Motor neuron (in vitro differentiated cells): ENCODE data around the gene MAGI1. TPM values are rescaled to one million over a fixed set of nuclear protein-coding genes. Genes with fewer than 3 reads are reported as not detected.

Experiments
- ATAC-seq, 8 experiments: fragments of 200-7000 bp; cut with Tn5 transposase; replicated peaks in 6 of 8; 2 replicates each; pipeline ENCODE4 v1.8.0; 2021; ENCODE audit warnings: mild to moderate bottlenecking in 8 of 8, moderate library complexity in 8 of 8
- H3K27ac ChIP-seq, 2 donors: fragments of 250-450 bp; sonication (Bioruptor Pico); 2 replicates each; pipeline ENCODE4 v1.9.0; 2021; ENCODE audit warnings: antibody characterized with exemption in 2 of 2, mild to moderate bottlenecking in 2 of 2, moderate library complexity in 1 of 2
- H3K4me1 ChIP-seq, 2 donors: fragments of 250-450 bp; sonication (Bioruptor Pico); replicated peaks in 1 of 2; 2 replicates each; pipeline ENCODE4 v1.6.1; 2021; ENCODE audit warnings: antibody characterized with exemption in 2 of 2, mild to moderate bottlenecking in 2 of 2, moderate library complexity in 1 of 2
- H3K4me3 ChIP-seq, 5 donors: fragments of 250-450 bp; sonication (Bioruptor Pico); 2 replicates each; pipeline ENCODE4 v1.9.0; 2021; ENCODE audit warnings: antibody characterized with exemption in 5 of 5, mild to moderate bottlenecking in 5 of 5, moderate library complexity in 4 of 5
- WGBS, 10 experiments: fragments of 450-650 bp; shearing (Covaris generic); methylation state at CpG; one replicate each; pipeline ENCODE4 v1.0.0; 2022; 5-methylcytosine and 5-hydroxymethylcytosine counted together
- in situ Hi-C, 9 experiments: fragments of 400-800 bp; cut with MboI; loops; one replicate each; pipeline ENCODE4 v1.15.0; 2021; ENCODE audit warnings: low sequenced_read_pairs in 9 of 9, low pct_unique_long_range_greater_than_20kb in 2 of 9; ENCODE audit not compliant: unreplicated experiment in 9 of 9
- total RNA-seq, 8 experiments: library from RNA; unstranded; fragments of 300-600 nt; gene quantifications; 2 replicates each; pipeline versions ENCODE4 v1.2.3 to v1.2.4, GENCODE V29; 2022

MAGI1 gene
- total RNA-seq, 8 experiments from 2014 or later: 25.3 to 66.3 (median 38.2) TPM

DNA sequence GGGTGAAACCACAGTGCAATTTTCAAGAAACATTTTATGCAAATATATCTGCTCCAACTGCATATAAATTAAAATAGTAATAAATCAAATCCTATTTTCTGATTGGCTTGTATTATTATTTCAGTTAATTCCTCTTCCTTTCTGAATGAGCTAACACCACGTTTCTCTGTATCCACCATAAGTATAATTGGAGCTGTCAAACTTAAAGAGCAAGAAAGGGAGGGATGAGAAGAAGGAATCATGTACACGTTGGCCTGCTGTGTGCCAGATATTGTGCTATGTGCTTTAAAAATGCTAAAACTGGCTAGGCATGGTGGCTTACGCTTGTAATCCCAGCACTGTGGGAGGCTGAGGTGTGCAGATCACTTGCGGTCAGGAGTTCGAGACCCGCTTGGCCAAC, 180.0 kb downstream of the MAGI1 start:
- WGBS, 10 experiments: 66 to 100% (median 90%) methylated on average over 3 to 6 of the region's 6 CpGs; no CpG with 5 or more reads in 1 of the 10 experiments

DNA sequence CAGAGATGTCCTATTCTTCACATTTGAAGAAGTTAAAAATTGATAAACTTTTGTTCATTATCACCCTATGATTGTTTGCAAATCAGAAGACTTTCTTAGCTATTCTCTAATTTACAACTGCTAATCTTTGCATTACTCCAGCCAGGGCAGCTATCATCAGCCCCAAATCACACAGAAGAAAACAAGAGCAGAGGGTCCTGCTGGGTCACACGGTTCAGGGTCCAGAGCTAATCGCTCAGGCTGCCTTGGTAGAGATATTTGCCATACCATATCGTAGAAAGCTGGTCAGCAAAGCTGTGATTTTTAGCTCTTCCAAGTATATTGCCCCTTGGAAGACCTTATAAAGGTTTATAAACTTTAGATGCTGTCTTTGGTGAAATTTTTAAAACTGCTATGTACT, 181.4 kb downstream of the MAGI1 start:
- no peak for ATAC-seq
- in situ Hi-C loops: no loop called here
- no peak overlapping the region for H3K4me3 ChIP-seq
- no peaks in the 10 kb centered on the region for H3K4me1 ChIP-seq
- no peak overlapping the region for H3K27ac ChIP-seq
- WGBS, 10 experiments: 40 to 78% (median 51%) methylated on average over 3 of the region's 3 CpGs; no CpG with 5 or more reads in 6 of the 10 experiments

More for the DNA sequence above, 180.0 kb downstream of the MAGI1 start:
- no peak for ATAC-seq
- Histone ChIP-seq H3K4me3 (no peak overlapping the region), H3K27ac (no peak overlapping the region), H3K4me1 (no peaks in the 10 kb centered on the region)
- in situ Hi-C loops: no loop called here

DNA sequence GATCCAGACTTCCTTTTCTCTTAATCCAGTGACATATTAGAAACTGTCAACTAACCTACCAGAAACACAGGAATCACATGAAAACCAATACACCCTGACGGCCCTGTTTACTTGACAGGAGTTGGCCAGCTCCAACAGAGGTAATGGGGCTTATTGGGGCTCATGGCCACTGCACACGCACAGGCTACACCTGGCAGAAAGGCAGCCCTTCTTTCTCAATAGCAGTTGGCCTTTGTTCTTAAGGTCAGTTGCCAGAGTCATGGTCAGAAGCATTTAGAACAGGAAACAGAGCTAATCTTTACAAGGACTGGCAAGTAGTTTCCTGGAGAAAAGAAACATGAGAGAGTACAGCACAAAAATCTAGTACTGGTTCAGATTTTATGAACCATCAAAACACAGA, 181.8 kb downstream of the MAGI1 start:
- in situ Hi-C loops: no loop called here
- WGBS, 10 experiments: 79 to 100% (median 93%) methylated on average over 1 to 2 of the region's 2 CpGs; no CpG with 5 or more reads in 5 of the 10 experiments
- Histone ChIP-seq H3K4me1 (no peaks in the 10 kb centered on the region), H3K27ac (no peak overlapping the region), H3K4me3 (no peak overlapping the region)
- ATAC-seq: no peak

- H3K4me1 ChIP-seq: no peaks in the 10 kb centered on the region
- peak in 1 of 8 experiments; percentile 68 for ATAC-seq
- WGBS, 10 experiments: 69 to 100% (median 96%) methylated on average over 1 to 3 of the region's 4 CpGs; no CpG with 5 or more reads in 5 of the 10 experiments
- in situ Hi-C loops: no loop called here
- H3K27ac ChIP-seq: no peak overlapping the region
- H3K4me3 ChIP-seq: no peak overlapping the region
Measured at GRCh38 chr3:65855370-65856100, 183.2 kb downstream of the MAGI1 start.

DNA sequence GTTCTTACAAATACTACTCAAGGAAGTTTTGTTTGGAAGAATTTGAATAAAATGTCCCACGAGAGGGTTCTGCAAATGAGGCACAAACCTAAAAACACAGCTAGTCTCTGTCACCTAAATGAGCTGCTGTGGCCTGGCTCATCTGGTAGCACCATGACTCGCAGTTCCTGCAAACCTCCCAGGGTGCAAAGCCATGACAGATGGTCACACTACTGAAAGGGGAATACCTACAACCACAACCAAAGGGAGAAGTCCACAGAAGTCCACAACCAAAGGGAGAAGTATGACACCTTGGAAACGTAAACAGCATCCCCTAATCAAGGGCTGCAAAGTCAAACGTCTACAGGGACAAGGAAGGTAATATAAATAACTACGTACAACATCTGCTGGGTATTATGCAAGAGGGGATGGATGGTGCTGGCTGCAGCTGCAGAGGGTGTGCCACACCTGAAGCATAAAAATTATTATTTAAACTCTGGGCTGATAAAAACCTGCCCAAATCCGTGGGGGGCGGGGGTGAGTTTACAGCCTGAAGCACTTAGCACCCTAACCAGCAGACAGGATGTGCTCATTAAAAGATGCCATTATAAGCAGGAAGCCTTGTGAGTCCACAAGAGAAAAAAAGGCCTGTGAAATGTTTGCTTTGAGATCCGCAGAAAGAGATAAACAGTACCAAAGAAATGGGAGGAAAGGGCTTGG, 184.0 kb downstream of the MAGI1 start:
- 17 to 93% (median 66%) methylated on average over 1 to 7 of the region's 8 CpGs; no CpG with 5 or more reads in 2 of the 10 experiments for WGBS, 10 experiments
- no peak overlapping the region for H3K27ac ChIP-seq
- H3K4me3 ChIP-seq: no peak overlapping the region
- peak in 3 of 8 experiments; percentile 46 to 85 (median 67) for ATAC-seq
- in situ Hi-C loops: no loop called here
- no peaks in the 10 kb centered on the region for H3K4me1 ChIP-seq

DNA sequence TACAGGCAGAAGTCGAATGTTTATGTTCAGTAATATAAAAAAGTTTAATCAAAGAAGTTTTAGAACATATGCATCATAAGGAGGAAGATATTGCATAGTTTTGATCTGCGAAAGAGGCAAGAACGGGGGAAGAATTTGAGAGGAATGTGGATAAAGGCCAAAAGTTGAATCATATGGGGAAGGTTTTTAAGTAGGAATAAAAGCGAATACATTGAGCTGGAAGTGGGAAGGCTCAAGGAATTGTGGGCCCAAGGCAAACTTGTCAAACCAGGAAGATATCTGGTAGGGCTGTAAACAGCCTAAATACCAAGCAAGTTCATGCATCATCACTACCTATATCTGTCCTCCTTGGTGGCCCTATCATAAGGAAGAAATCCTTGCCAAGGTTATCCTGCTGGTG, 186.9 kb downstream of the MAGI1 start:
- ATAC-seq: peak in 1 of 8 experiments; percentile 13
- in situ Hi-C loops: no loop called here
- no peak overlapping the region for H3K27ac ChIP-seq
- H3K4me1 ChIP-seq: no peaks in the 10 kb centered on the region
- 64 to 100% (median 88%) methylated on average over 3 to 4 of the region's 4 CpGs for WGBS, 10 experiments
- H3K4me3 ChIP-seq: no peak overlapping the region

- WGBS, 10 experiments: 60 to 100% (median 95%) methylated on average over 1 to 3 of the region's 3 CpGs
- Histone ChIP-seq H3K4me3 (no peak overlapping the region), H3K4me1 (peaks cover 3 to 8% of the 10 kb centered on the region in 2 donors), H3K27ac (no peak overlapping the region)
- in situ Hi-C loops: no loop called here
- ATAC-seq: no peak
Measured at GRCh38 chr3:65850261-65850660, 188.5 kb downstream of the MAGI1 start.

- no peak for ATAC-seq
- in situ Hi-C loops: no loop called here
- Histone ChIP-seq H3K27ac (no peak overlapping the region), H3K4me3 (no peak overlapping the region), H3K4me1 (peaks cover 3 to 8% of the 10 kb centered on the region in 2 donors)
- WGBS, 10 experiments: 52 to 98% (median 90%) methylated on average over 5 to 7 of the region's 7 CpGs; no CpG with 5 or more reads in 1 of the 10 experiments
Measured at GRCh38 chr3:65848024-65848423, 190.7 kb downstream of the MAGI1 start.

- no peak for ATAC-seq
- peaks cover 3 to 8% of the 10 kb centered on the region in 2 donors for H3K4me1 ChIP-seq
- no peak overlapping the region for H3K27ac ChIP-seq
- in situ Hi-C loops: no loop called here
- WGBS, 10 experiments: 0 to 100% (median 50%) methylated on average over 1 of the region's 1 CpG; no CpG with 5 or more reads in 1 of the 10 experiments
- no peak overlapping the region for H3K4me3 ChIP-seq
Measured at GRCh38 chr3:65846936-65847335, 191.8 kb downstream of the MAGI1 start.

DNA sequence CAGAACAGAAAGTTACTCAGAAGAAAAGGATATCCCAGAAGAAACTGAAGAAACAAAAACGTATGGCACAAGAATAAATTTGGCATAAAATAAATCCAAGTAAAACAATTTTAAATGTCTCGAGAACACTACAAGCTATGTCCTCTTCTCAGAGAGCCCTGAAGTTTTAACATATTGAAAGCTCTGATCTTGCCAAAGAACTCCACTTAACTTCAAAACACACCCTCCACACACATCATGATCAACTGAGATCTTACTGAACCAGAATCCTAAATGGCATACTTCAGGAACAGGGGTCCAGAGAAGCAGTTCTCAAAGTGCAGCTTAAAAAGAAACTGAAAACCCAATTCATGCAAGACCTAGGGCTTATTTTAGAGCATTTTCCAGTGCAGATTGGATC, 194.3 kb downstream of the MAGI1 start:
- ATAC-seq: no peak
- 48 to 100% (median 85%) methylated on average over 1 to 2 of the region's 2 CpGs; no CpG with 5 or more reads in 1 of the 10 experiments for WGBS, 10 experiments
- peaks cover 3 to 8% of the 10 kb centered on the region in 2 donors for H3K4me1 ChIP-seq

DNA sequence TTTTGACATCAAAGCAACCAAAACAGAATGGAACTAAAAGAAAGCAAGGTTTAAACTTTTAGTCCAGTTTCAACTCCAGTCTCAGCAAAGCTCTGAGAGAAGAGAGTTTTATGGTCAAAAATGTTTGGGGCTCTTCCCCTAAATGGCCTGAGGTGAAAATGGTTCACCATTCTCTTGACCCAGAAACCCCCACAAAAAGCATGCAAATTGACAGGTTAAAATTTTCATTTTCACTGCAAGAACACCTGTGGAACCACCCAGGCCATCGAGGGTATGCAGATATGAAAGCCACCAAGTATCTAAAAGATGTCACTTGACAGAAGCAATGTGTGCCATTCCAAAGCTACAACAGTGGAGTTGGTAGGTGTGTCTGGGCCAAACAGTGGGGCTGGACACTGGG, 195.0 kb downstream of the MAGI1 start:
- WGBS, 10 experiments: 50 to 100% (median 80%) methylated on average over 1 of the region's 1 CpG; no CpG with 5 or more reads in 5 of the 10 experiments
- H3K4me1 ChIP-seq: peaks cover 3 to 8% of the 10 kb centered on the region in 2 donors

More for the DNA sequence above, 194.3 kb downstream of the MAGI1 start:
- no peak overlapping the region for H3K4me3 ChIP-seq
- in situ Hi-C loops: no loop called here
- H3K27ac ChIP-seq: no peak overlapping the region

GRCh38 chr3:65837604-65838003, 201.1 kb downstream of the MAGI1 start:
- Histone ChIP-seq H3K4me1 (peaks cover 4% of the 10 kb centered on the region in 2 donors), H3K4me3 (no peak overlapping the region), H3K27ac (no peak overlapping the region)
- in situ Hi-C loops: no loop called here
- 72 to 100% (median 92%) methylated on average over 1 to 4 of the region's 4 CpGs; no CpG with 5 or more reads in 1 of the 10 experiments for WGBS, 10 experiments
- no peak for ATAC-seq

More for the DNA sequence above, 195.0 kb downstream of the MAGI1 start:
- no peak for ATAC-seq
- Histone ChIP-seq H3K27ac (no peak overlapping the region), H3K4me3 (no peak overlapping the region)
- in situ Hi-C loops: no loop called here

DNA sequence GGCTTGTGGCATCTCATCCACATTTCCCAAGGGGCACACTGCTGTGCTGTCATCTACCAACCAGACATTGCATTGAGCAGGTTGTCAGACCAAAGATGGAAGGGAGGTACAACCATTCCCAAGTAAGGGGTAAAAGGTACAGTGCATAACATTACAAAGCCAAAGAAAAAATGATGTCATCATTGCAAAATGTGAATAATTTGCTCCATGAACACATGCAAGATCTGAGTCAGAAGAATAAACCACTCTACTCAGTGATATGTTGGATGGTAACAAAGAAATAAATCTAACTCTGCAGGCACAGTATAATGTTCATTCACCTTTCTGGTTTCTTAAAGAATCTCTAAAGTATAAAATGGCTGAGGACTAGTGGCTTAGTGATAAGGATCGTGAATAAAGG, 202.7 kb downstream of the MAGI1 start:
- 80 to 100% (median 100%) methylated on average over 1 of the region's 1 CpG; no CpG with 5 or more reads in 3 of the 10 experiments for WGBS, 10 experiments
- H3K4me1 ChIP-seq: peaks cover 13 to 19% of the 10 kb centered on the region in 2 donors
- H3K27ac ChIP-seq: no peak overlapping the region
- peak in 5 of 8 experiments; percentile 26 to 55 (median 32) for ATAC-seq
- in situ Hi-C loops: no loop called here
- no peak overlapping the region for H3K4me3 ChIP-seq
